ENCODE results near the gene GABRD.

GRCh38 chr1:2042830-2043773 lies 24.0 kb downstream of the GABRD start:
- TF ChIP-seq CTCF (IDR thresholded peaks at IDR 0.05; ENCODE audit: borderline replicate concordance, extremely low read depth, low read length, poor library complexity, severe bottlenecking), result no peak
- TF ChIP-seq EZH2 (IDR thresholded peaks at IDR 0.05; ENCODE audit: borderline replicate concordance, low read depth, low read length, severe bottlenecking), result no peak
